ENCODE data around the gene ZNF319.

ZNF319 gene

GRCh38 chr16:58028541-58029070, 28.1 kb upstream of the ZNF319 start:
- Histone ChIP-seq H3K18ac (ENCODE audit: low read length) (no peak overlapping the region), H3K79me1 (ENCODE audit: low read length) (peaks cover 36% of the 10 kb centered on the region), H3K79me2 (ENCODE audit: control insufficient read depth, insufficient read depth, low read length) (peaks cover 35% of the 10 kb centered on the region), H3K27ac (ENCODE audit: low read depth, low read length) (no peak overlapping the region), H3K4me2 (ENCODE audit: low read length) (peak overlapping the region; percentile 6), H2BK15ac (replicated peaks; ENCODE audit: low read depth) (no peak overlapping the region), H2BK120ac (ENCODE audit: low read depth, low read length) (no peak overlapping the region), H3K23ac (ENCODE audit: low read length) (no peak overlapping the region), H3K4me3 (ENCODE audit: low read length) (no peak overlapping the region), H2AK5ac (ENCODE audit: low read length) (peak overlapping the region; percentile 64), H2BK5ac (ENCODE audit: low read length) (peak overlapping the region; percentile 45), H3K27me3 (ENCODE audit: insufficient read depth, low read length, poor library complexity) (no peaks in the 10 kb centered on the region), H4K8ac (ENCODE audit: low read depth, low read length) (no peak overlapping the region), H3K9ac (ENCODE audit: low read length) (peak overlapping the region; percentile 24), H3K4ac (ENCODE audit: low read depth, low read length) (no peak overlapping the region), H3K4me1 (ENCODE audit: control insufficient read depth, low read depth, low read length) (peaks cover 31% of the 10 kb centered on the region), H3K36me3 (ENCODE audit: control insufficient read depth, insufficient read depth, low read length) (no peaks in the 10 kb centered on the region), H4K5ac (ENCODE audit: low read length) (no peak overlapping the region), H3K56ac (ENCODE audit: low read length) (peak overlapping the region; percentile 67)
- DNase-seq: peak; percentile 46
- WGBS (ENCODE audit: extremely low coverage, insufficient coverage, low lambda C conversion rate): no CpG with 5 or more reads among the region's 6 CpGs

GRCh38 chr16:58027916-58028455, 27.5 kb upstream of the ZNF319 start:
- peak overlapping the region; percentile 47 for H3K9ac ChIP-seq (ENCODE audit: low read length)
- H3K56ac ChIP-seq (ENCODE audit: low read length): peak overlapping the region; percentile 67
- H3K4me2 ChIP-seq (ENCODE audit: low read length): peak overlapping the region; percentile 53
- no CpG with 5 or more reads among the region's 8 CpGs for WGBS (ENCODE audit: extremely low coverage, insufficient coverage, low lambda C conversion rate)
- H3K18ac ChIP-seq (ENCODE audit: low read length): no peak overlapping the region
- peak overlapping the region; percentile 28 for H2BK5ac ChIP-seq (ENCODE audit: low read length)
- peaks cover 31% of the 10 kb centered on the region for H3K4me1 ChIP-seq (ENCODE audit: control insufficient read depth, low read depth, low read length)
- no peak overlapping the region for H4K5ac ChIP-seq (ENCODE audit: low read length)
- H2BK120ac ChIP-seq (ENCODE audit: low read depth, low read length): no peak overlapping the region
- H3K23ac ChIP-seq (ENCODE audit: low read length): no peak overlapping the region
- no peak overlapping the region for H4K8ac ChIP-seq (ENCODE audit: low read depth, low read length)
- no peak overlapping the region for H2BK15ac ChIP-seq (replicated peaks; ENCODE audit: low read depth)
- no peak overlapping the region for H3K4me3 ChIP-seq (ENCODE audit: low read length)
- H2AK5ac ChIP-seq (ENCODE audit: low read length): peak overlapping the region; percentile 64
- H3K4ac ChIP-seq (ENCODE audit: low read depth, low read length): no peak overlapping the region
- H3K79me1 ChIP-seq (ENCODE audit: low read length): peaks cover 32% of the 10 kb centered on the region
- no peaks in the 10 kb centered on the region for H3K27me3 ChIP-seq (ENCODE audit: insufficient read depth, low read length, poor library complexity)
- H3K27ac ChIP-seq (ENCODE audit: low read depth, low read length): peak overlapping the region; percentile 20
- peaks cover 35% of the 10 kb centered on the region for H3K79me2 ChIP-seq (ENCODE audit: control insufficient read depth, insufficient read depth, low read length)
- no peak for DNase-seq
- H3K36me3 ChIP-seq (ENCODE audit: control insufficient read depth, insufficient read depth, low read length): no peaks in the 10 kb centered on the region

- Histone ChIP-seq H3K27ac (ENCODE audit: low read depth, low read length) (peak overlapping the region; percentile 80), H2BK120ac (ENCODE audit: low read depth, low read length) (peak overlapping the region; percentile 4), H2AK5ac (ENCODE audit: low read length) (no peak overlapping the region), H3K4me1 (ENCODE audit: control insufficient read depth, low read depth, low read length) (peaks cover 33% of the 10 kb centered on the region), H2BK5ac (ENCODE audit: low read length) (peak overlapping the region; percentile 37), H3K4me2 (ENCODE audit: low read length) (peak overlapping the region; percentile 84), H2BK15ac (replicated peaks; ENCODE audit: low read depth) (no peak overlapping the region), H3K79me2 (ENCODE audit: control insufficient read depth, insufficient read depth, low read length) (peaks cover 35% of the 10 kb centered on the region), H3K18ac (ENCODE audit: low read length) (peak overlapping the region; percentile 47), H3K23ac (ENCODE audit: low read length) (no peak overlapping the region), H3K36me3 (ENCODE audit: control insufficient read depth, insufficient read depth, low read length) (no peaks in the 10 kb centered on the region), H4K5ac (ENCODE audit: low read length) (no peak overlapping the region), H3K27me3 (ENCODE audit: insufficient read depth, low read length, poor library complexity) (no peaks in the 10 kb centered on the region), H3K4ac (ENCODE audit: low read depth, low read length) (peak overlapping the region; percentile 11), H3K79me1 (ENCODE audit: low read length) (peaks cover 30% of the 10 kb centered on the region), H3K4me3 (ENCODE audit: low read length) (peak overlapping the region; percentile 90), H3K9ac (ENCODE audit: low read length) (peak overlapping the region; percentile 96), H3K56ac (ENCODE audit: low read length) (peak overlapping the region; percentile 97), H4K8ac (ENCODE audit: low read depth, low read length) (no peak overlapping the region)
- WGBS (ENCODE audit: extremely low coverage, insufficient coverage, low lambda C conversion rate): no CpG with 5 or more reads among the region's 43 CpGs
- peak; percentile 90 for DNase-seq
Observed at GRCh38 chr16:58027161-58027915, 26.9 kb upstream of the ZNF319 start.

- H4K8ac ChIP-seq (ENCODE audit: low read depth, low read length): no peak overlapping the region
- H3K23ac ChIP-seq (ENCODE audit: low read length): peak overlapping the region; percentile 82
- H3K9ac ChIP-seq (ENCODE audit: low read length): peak overlapping the region; percentile 96
- peak overlapping the region; percentile 73 for H2BK5ac ChIP-seq (ENCODE audit: low read length)
- H3K4ac ChIP-seq (ENCODE audit: low read depth, low read length): peak overlapping the region; percentile 11
- H3K27me3 ChIP-seq (ENCODE audit: insufficient read depth, low read length, poor library complexity): no peaks in the 10 kb centered on the region
- peak overlapping the region; percentile 80 for H3K27ac ChIP-seq (ENCODE audit: low read depth, low read length)
- H2BK120ac ChIP-seq (ENCODE audit: low read depth, low read length): peak overlapping the region; percentile 4
- no peaks in the 10 kb centered on the region for H3K36me3 ChIP-seq (ENCODE audit: control insufficient read depth, insufficient read depth, low read length)
- no peak overlapping the region for H2AK5ac ChIP-seq (ENCODE audit: low read length)
- DNase-seq: no peak
- peaks cover 32% of the 10 kb centered on the region for H3K79me2 ChIP-seq (ENCODE audit: control insufficient read depth, insufficient read depth, low read length)
- peaks cover 32% of the 10 kb centered on the region for H3K4me1 ChIP-seq (ENCODE audit: control insufficient read depth, low read depth, low read length)
- peak overlapping the region; percentile 97 for H3K56ac ChIP-seq (ENCODE audit: low read length)
- H2BK15ac ChIP-seq (replicated peaks; ENCODE audit: low read depth): no peak overlapping the region
- peaks cover 28% of the 10 kb centered on the region for H3K79me1 ChIP-seq (ENCODE audit: low read length)
- no peak overlapping the region for H4K5ac ChIP-seq (ENCODE audit: low read length)
- peak overlapping the region; percentile 90 for H3K4me3 ChIP-seq (ENCODE audit: low read length)
- WGBS (ENCODE audit: extremely low coverage, insufficient coverage, low lambda C conversion rate): no CpG with 5 or more reads among the region's 38 CpGs
- peak overlapping the region; percentile 84 for H3K4me2 ChIP-seq (ENCODE audit: low read length)
- H3K18ac ChIP-seq (ENCODE audit: low read length): peak overlapping the region; percentile 47
Observed at GRCh38 chr16:58026705-58027160, 26.3 kb upstream of the ZNF319 start.

GRCh38 chr16:58026139-58026704, 25.8 kb upstream of the ZNF319 start:
- Histone ChIP-seq H3K36me3 (ENCODE audit: control insufficient read depth, insufficient read depth, low read length) (no peaks in the 10 kb centered on the region), H3K4me1 (ENCODE audit: control insufficient read depth, low read depth, low read length) (peaks cover 32% of the 10 kb centered on the region), H2AK5ac (ENCODE audit: low read length) (no peak overlapping the region), H4K8ac (ENCODE audit: low read depth, low read length) (no peak overlapping the region), H3K27me3 (ENCODE audit: insufficient read depth, low read length, poor library complexity) (no peaks in the 10 kb centered on the region), H2BK120ac (ENCODE audit: low read depth, low read length) (peak overlapping the region; percentile 17), H3K79me1 (ENCODE audit: low read length) (peaks cover 28% of the 10 kb centered on the region), H3K23ac (ENCODE audit: low read length) (peak overlapping the region; percentile 97), H3K9ac (ENCODE audit: low read length) (peak overlapping the region; percentile 96), H3K56ac (ENCODE audit: low read length) (peak overlapping the region; percentile 97), H3K27ac (ENCODE audit: low read depth, low read length) (peak overlapping the region; percentile 80), H3K79me2 (ENCODE audit: control insufficient read depth, insufficient read depth, low read length) (peaks cover 32% of the 10 kb centered on the region), H3K4me3 (ENCODE audit: low read length) (peak overlapping the region; percentile 90), H3K4ac (ENCODE audit: low read depth, low read length) (peak overlapping the region; percentile 50), H4K5ac (ENCODE audit: low read length) (no peak overlapping the region), H2BK5ac (ENCODE audit: low read length) (peak overlapping the region; percentile 73), H3K18ac (ENCODE audit: low read length) (peak overlapping the region; percentile 47), H3K4me2 (ENCODE audit: low read length) (peak overlapping the region; percentile 84), H2BK15ac (replicated peaks; ENCODE audit: low read depth) (no peak overlapping the region)
- WGBS (ENCODE audit: extremely low coverage, insufficient coverage, low lambda C conversion rate): no CpG with 5 or more reads among the region's 65 CpGs
- DNase-seq: peak; percentile 61
